ENCODE results near the gene IL36B. TPM values are rescaled to one million over a fixed set of nuclear protein-coding genes. Genes with fewer than 3 reads are reported as not detected.

Gene IL36B
- total and polyA plus RNA-seq, 2 donors: 0.11 TPM; not detected in 1

Other genes starting within 250 kb of the IL36B start
- 3.4 TPM for gene IL1B, start 216.1 kb downstream of the IL36B start, total RNA-seq
- gene IL1B, start 216.1 kb downstream of the IL36B start, polyA plus RNA-seq: 13.8 TPM
- 0.09 TPM for gene IL37, start 141.7 kb downstream of the IL36B start, total RNA-seq
- 0.43 TPM for gene IL37, start 141.7 kb downstream of the IL36B start, polyA plus RNA-seq
- 0.24 TPM for gene IL36G, start 74.9 kb downstream of the IL36B start, total RNA-seq
- gene IL36G, start 74.9 kb downstream of the IL36B start, polyA plus RNA-seq: 2.7 TPM
- 0.99 TPM for gene IL36A, start 47.4 kb downstream of the IL36B start, total RNA-seq
- 0.30 TPM for gene IL36A, start 47.4 kb downstream of the IL36B start, polyA plus RNA-seq
- 0.09 TPM for gene IL36RN, start 6.3 kb upstream of the IL36B start, total RNA-seq
- 2.4 TPM for gene IL36RN, start 6.3 kb upstream of the IL36B start, polyA plus RNA-seq
- gene IL1F10, start 15.1 kb upstream of the IL36B start, total RNA-seq: not detected
- gene IL1F10, start 15.1 kb upstream of the IL36B start, polyA plus RNA-seq: 1.1 TPM
- 2.7 TPM for gene IL1RN, start 74.7 kb upstream of the IL36B start, total RNA-seq
- gene IL1RN, start 74.7 kb upstream of the IL36B start, polyA plus RNA-seq: 16.9 TPM
- gene PSD4, start 121.1 kb upstream of the IL36B start, total RNA-seq: 81.8 TPM
- gene PSD4, start 121.1 kb upstream of the IL36B start, polyA plus RNA-seq: 92.1 TPM
- gene PAX8, start 226.1 kb upstream of the IL36B start, total RNA-seq: 0.19 TPM
- gene PAX8, start 226.1 kb upstream of the IL36B start, polyA plus RNA-seq: 0.41 TPM